HFF-Myc (cell line): ENCODE results near the gene POM121L12.

Experiments
- DNase-seq: peaks from one replicate; pipeline ENCODE4 v3.0.0-alpha.2; 2011; ENCODE audit warnings: low read depth; ENCODE audit errors: extremely low read depth
- H3K4me3 ChIP-seq: replicated peaks from 2 replicates; pipeline ENCODE4 v1.5.1; 2011; ENCODE audit warnings: low read depth, mild to moderate bottlenecking, control low read depth, low read length
- CTCF ChIP-seq: IDR thresholded peaks from 2 replicates; pipeline ENCODE4 v1.5.1; 2012; ENCODE audit warnings: mild to moderate bottlenecking, low read depth, low read length, control low read depth; ENCODE audit errors: missing control alignments

The POM121L12 gene

GRCh38 chr7:53060066-53060465 is 24.6 kb downstream of the POM121L12 start:
- no peak for TF ChIP-seq CTCF
- H3K4me3 ChIP-seq = no peak overlapping the region
- no peak for DNase-seq

- H3K4me3 ChIP-seq = no peak overlapping the region
- DNase-seq = no peak
- TF ChIP-seq CTCF = no peak
These were observed 27.4 kb downstream of the POM121L12 start for GRCh38 chr7:53062796-53063195.

GRCh38 chr7:53068673-53069072 is 33.2 kb downstream of the POM121L12 start:
- no peak overlapping the region for H3K4me3 ChIP-seq
- TF ChIP-seq CTCF = no peak
- DNase-seq = no peak

GRCh38 chr7:53070883-53071282 is 35.5 kb downstream of the POM121L12 start:
- no peak overlapping the region for H3K4me3 ChIP-seq
- TF ChIP-seq CTCF = no peak
- DNase-seq = no peak
